Measurements from ENCODE around the gene OPRM1.

OPRM1 gene

DNA sequence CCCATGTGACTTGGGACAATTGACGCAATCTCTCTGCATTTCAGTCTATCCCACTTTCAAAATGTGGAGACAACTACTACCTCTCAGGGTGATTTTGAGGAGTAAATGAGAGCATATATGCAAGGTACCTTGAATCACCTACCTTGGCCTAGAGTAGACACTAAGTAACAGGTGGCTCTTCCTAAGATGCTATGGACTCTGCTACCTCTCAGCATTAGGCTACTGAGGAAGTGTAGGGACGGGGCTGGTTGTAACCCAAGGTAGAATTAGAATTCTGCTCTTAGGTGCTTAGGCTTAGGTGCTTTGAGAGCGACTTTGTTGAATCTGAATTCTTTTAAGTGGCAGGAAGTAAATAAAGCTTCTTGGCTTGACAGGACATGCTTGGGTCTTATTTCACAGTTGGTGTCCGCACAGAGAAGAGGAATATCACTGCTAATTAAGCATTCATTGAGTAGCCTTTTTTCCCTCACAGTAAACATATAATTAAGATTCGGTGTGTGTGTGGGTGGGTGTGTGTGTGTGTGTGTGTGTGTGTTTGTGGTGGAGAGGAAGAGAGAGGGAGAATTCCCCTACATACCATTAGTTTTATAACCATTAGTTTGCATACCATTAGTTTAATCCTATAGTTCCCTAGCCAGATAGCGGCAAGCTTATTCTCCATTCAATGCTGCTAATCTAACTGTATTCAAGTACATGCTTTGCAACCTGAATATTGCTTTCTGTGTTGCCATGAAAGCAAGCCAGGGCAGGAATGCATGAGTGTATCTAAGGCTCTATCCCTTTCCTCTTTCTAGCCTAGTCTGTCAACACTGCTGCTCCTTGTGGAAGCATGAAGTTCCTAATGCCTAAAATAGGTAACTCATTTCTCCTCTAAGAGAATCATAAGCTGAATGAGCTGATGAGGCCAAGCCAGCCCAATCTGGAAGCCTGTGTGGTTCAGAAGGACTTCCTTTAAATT, 205.0 kb downstream of the OPRM1 start:
- TF ChIP-seq SPI1 (IDR thresholded peaks at IDR 0.05; ENCODE audit: borderline replicate concordance, low read depth), result no peak
- no peak for TF ChIP-seq POLR2AphosphoS5 (IDR thresholded peaks at IDR 0.05; ENCODE audit: low read depth)
- TF ChIP-seq, protein P1, sequence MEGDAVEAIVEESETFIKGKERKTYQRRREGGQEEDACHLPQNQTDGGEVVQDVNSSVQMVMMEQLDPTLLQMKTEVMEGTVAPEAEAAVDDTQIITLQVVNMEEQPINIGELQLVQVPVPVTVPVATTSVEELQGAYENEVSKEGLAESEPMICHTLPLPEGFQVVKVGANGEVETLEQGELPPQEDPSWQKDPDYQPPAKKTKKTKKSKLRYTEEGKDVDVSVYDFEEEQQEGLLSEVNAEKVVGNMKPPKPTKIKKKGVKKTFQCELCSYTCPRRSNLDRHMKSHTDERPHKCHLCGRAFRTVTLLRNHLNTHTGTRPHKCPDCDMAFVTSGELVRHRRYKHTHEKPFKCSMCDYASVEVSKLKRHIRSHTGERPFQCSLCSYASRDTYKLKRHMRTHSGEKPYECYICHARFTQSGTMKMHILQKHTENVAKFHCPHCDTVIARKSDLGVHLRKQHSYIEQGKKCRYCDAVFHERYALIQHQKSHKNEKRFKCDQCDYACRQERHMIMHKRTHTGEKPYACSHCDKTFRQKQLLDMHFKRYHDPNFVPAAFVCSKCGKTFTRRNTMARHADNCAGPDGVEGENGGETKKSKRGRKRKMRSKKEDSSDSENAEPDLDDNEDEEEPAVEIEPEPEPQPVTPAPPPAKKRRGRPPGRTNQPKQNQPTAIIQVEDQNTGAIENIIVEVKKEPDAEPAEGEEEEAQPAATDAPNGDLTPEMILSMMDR (IDR thresholded peaks at IDR 0.05; ENCODE audit: insufficient read depth, low read length), result no peak
- TF ChIP-seq, protein P2, sequence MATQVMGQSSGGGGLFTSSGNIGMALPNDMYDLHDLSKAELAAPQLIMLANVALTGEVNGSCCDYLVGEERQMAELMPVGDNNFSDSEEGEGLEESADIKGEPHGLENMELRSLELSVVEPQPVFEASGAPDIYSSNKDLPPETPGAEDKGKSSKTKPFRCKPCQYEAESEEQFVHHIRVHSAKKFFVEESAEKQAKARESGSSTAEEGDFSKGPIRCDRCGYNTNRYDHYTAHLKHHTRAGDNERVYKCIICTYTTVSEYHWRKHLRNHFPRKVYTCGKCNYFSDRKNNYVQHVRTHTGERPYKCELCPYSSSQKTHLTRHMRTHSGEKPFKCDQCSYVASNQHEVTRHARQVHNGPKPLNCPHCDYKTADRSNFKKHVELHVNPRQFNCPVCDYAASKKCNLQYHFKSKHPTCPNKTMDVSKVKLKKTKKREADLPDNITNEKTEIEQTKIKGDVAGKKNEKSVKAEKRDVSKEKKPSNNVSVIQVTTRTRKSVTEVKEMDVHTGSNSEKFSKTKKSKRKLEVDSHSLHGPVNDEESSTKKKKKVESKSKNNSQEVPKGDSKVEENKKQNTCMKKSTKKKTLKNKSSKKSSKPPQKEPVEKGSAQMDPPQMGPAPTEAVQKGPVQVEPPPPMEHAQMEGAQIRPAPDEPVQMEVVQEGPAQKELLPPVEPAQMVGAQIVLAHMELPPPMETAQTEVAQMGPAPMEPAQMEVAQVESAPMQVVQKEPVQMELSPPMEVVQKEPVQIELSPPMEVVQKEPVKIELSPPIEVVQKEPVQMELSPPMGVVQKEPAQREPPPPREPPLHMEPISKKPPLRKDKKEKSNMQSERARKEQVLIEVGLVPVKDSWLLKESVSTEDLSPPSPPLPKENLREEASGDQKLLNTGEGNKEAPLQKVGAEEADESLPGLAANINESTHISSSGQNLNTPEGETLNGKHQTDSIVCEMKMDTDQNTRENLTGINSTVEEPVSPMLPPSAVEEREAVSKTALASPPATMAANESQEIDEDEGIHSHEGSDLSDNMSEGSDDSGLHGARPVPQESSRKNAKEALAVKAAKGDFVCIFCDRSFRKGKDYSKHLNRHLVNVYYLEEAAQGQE (IDR thresholded peaks at IDR 0.05; ENCODE audit: insufficient replicate concordance, low read depth), result no peak
- TF ChIP-seq GABPA (IDR thresholded peaks at IDR 0.05; ENCODE audit: low read depth), result no peak
- DNase-seq (ENCODE audit: low read depth in 1 of 2, low spot score in 1 of 2), result no peak
- Histone ChIP-seq H3K4me3 (replicated peaks; ENCODE audit: insufficient read depth, low read length) (no peak overlapping the region), H3K27ac (replicated peaks) (no peak overlapping the region), H3K27me3 (ENCODE audit: insufficient read depth, poor library complexity, severe bottlenecking) (no peaks in the 10 kb centered on the region)

- Histone ChIP-seq H3K27ac (replicated peaks) (no peak overlapping the region), H3K4me3 (replicated peaks; ENCODE audit: insufficient read depth, low read length) (no peak overlapping the region), H3K27me3 (ENCODE audit: insufficient read depth, poor library complexity, severe bottlenecking) (no peaks in the 10 kb centered on the region)
- TF ChIP-seq SPI1 (IDR thresholded peaks at IDR 0.05; ENCODE audit: borderline replicate concordance, low read depth), result no peak
- TF ChIP-seq, protein P2 (IDR thresholded peaks at IDR 0.05; ENCODE audit: insufficient replicate concordance, low read depth), result no peak
- TF ChIP-seq GABPA (IDR thresholded peaks at IDR 0.05; ENCODE audit: low read depth), result no peak
- no peak for TF ChIP-seq POLR2AphosphoS5 (IDR thresholded peaks at IDR 0.05; ENCODE audit: low read depth)
- TF ChIP-seq, protein P1 (IDR thresholded peaks at IDR 0.05; ENCODE audit: insufficient read depth, low read length), result no peak
- no peak for DNase-seq (ENCODE audit: low read depth in 1 of 2, low spot score in 1 of 2)
These were observed 206.5 kb downstream of the OPRM1 start for GRCh38 chr6:154245506-154245905.

- H3K4me3 ChIP-seq (replicated peaks; ENCODE audit: insufficient read depth, low read length), result peak overlapping the region; percentile 18
- H3K27ac ChIP-seq (replicated peaks), result peak overlapping the region; percentile 21
- TF ChIP-seq SPI1 (IDR thresholded peaks at IDR 0.05; ENCODE audit: borderline replicate concordance, low read depth) (no peak), POLR2AphosphoS5 (IDR thresholded peaks at IDR 0.05; ENCODE audit: low read depth) (no peak), GABPA (IDR thresholded peaks at IDR 0.05; ENCODE audit: low read depth) (no peak)
- TF ChIP-seq, protein P1 (IDR thresholded peaks at IDR 0.05; ENCODE audit: insufficient read depth, low read length), result no peak
- TF ChIP-seq, protein P2 (IDR thresholded peaks at IDR 0.05; ENCODE audit: insufficient replicate concordance, low read depth), result no peak
- H3K27me3 ChIP-seq (ENCODE audit: insufficient read depth, poor library complexity, severe bottlenecking), result no peaks in the 10 kb centered on the region
- DNase-seq (ENCODE audit: low read depth in 1 of 2, low spot score in 1 of 2), result no peak
These were observed 207.7 kb downstream of the OPRM1 start for GRCh38 chr6:154246723-154247118.

Measured in HL-60 (cell line).